Breast epithelium (tissue), 4 donors: Measurements from ENCODE around the gene BRPF3. TPM values are rescaled to one million over a fixed set of nuclear protein-coding genes. Genes with fewer than 3 reads are reported as not detected.

Experiments
- DNase-seq, 2 donors: peaks; one replicate each; pipeline ENCODE4 v3.0.0-alpha.2; 2019; ENCODE audit warnings: low spot score in 2 of 2
- H3K27ac ChIP-seq, 2 donors: fragments of 200-600 bp; sonication (generic) in 1 of 2; one replicate each; pipeline ENCODE4 v1.5.1; 2016 to 2019; ENCODE audit warnings: mild to moderate bottlenecking in 1 of 2
- H3K27me3 ChIP-seq, 2 donors: fragments of 200-600 bp; sonication (generic) in 1 of 2; one replicate each; pipeline versions ENCODE4 v1.5.1 to v1.6.0; 2017 to 2019; ENCODE audit warnings: control low read depth in 1 of 2, mild to moderate bottlenecking in 1 of 2
- H3K36me3 ChIP-seq: fragments of 200-600 bp; one replicate; pipeline ENCODE4 v1.5.1; 2019
- H3K4me1 ChIP-seq, 2 donors: fragments of 200-600 bp; sonication (generic); one replicate each; pipeline ENCODE4 v1.5.1; 2016 to 2019; ENCODE audit warnings: control low read depth in 1 of 2
- H3K4me3 ChIP-seq, 3 donors: fragments of 200-600 bp; sonication (generic); 1 replicate in 2 of 3; 2 replicates in 1 of 3; pipeline ENCODE4 v1.5.1; 2016 to 2019; ENCODE audit warnings: mild to moderate bottlenecking in 3 of 3, moderate library complexity in 2 of 3
- H3K9me3 ChIP-seq, 2 donors: fragments of 200-600 bp; sonication (generic) in 1 of 2; one replicate each; pipeline ENCODE4 v1.5.1; 2016 to 2019; ENCODE audit warnings: control low read depth in 1 of 2
- CTCF ChIP-seq, 3 donors: fragments of 450-650 bp; IDR thresholded peaks; one replicate each; pipeline ENCODE4 v1.5.1; 2016 to 2017; ENCODE audit warnings: antibody characterized with exemption in 3 of 3, mild to moderate bottlenecking in 3 of 3, moderate library complexity in 3 of 3
- POLR2A ChIP-seq: fragments of 450-650 bp; IDR thresholded peaks from one replicate; pipeline ENCODE4 v1.6.1; 2016; ENCODE audit warnings: antibody characterized with exemption, mild to moderate bottlenecking, moderate library complexity
- POLR2AphosphoS5 ChIP-seq, 3 donors: sonication (generic); formaldehyde crosslinking; IDR thresholded peaks; one replicate each; pipeline ENCODE4 v1.6.1; 2017; ENCODE audit warnings: antibody characterized with exemption in 3 of 3
- intact Hi-C: fragments of 100-400 bp; cut with DNase I; formaldehyde crosslinking; loops from one replicate; pipeline ENCODE4 v1.15.1; 2023; ENCODE audit warnings: low total_unique reads
- total RNA-seq, 3 donors: library from RNA; depleted of rRNA; stranded (reverse); fragments of >200 nt; gene quantifications; one replicate each; pipeline ENCODE4 v1.1.0, GENCODE V29; 2016

Gene BRPF3
- total RNA-seq, 3 donors from 2014 or later = 18.9 to 26.5 (median 25.8) TPM

DNA sequence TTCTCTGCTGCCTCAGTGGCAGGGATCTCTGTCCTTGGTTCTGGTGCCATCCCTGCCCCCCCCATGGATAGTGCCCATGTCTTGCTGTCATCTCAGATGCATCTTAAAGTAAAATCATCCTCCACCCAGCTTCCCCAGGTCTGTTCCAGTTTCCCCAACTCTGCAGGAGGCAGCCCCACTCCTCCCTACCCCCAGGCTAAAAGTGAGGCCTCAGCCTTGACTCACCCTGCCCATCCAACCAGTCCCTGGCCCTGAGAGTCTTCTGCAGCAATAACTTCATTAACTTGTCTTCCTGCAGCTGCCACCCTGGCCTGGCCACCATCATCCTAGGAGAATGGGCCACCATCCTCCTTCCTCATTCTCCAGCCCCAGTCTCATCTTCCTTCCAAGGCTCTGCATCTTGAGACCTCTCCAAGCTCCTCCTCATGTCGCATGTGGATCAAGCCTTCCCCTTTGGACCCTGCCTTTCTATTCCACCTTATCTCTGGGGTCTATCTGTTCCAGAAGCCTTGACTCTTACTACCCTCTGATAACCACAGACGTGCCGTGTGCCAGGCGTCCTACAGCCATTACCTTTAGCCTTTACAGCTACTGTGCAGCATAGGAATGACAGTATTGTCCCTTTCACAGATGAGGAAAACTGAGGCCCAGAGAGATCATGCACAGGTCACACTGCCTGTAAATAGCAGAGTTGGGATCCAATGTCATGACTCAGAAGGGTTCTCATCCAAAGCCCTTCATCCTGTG lies 71.4 kb downstream of the BRPF3 start:
- no peak for DNase-seq
- Histone ChIP-seq H3K27ac (no peak overlapping the region), H3K4me1 (no peaks in the 10 kb centered on the region), H3K4me3 (no peak overlapping the region), H3K27me3 (peaks cover 0 to 11% of the 10 kb centered on the region in 2 donors), H3K9me3 (peaks cover 7 to 8% of the 10 kb centered on the region in 2 donors), H3K36me3 (no peaks in the 10 kb centered on the region)
- intact Hi-C loops = no loop called here
- TF ChIP-seq POLR2AphosphoS5 (IDR thresholded peaks at IDR 0.05) (no peak), CTCF (IDR thresholded peaks at IDR 0.05) (no peak), POLR2A (no peak)

DNA sequence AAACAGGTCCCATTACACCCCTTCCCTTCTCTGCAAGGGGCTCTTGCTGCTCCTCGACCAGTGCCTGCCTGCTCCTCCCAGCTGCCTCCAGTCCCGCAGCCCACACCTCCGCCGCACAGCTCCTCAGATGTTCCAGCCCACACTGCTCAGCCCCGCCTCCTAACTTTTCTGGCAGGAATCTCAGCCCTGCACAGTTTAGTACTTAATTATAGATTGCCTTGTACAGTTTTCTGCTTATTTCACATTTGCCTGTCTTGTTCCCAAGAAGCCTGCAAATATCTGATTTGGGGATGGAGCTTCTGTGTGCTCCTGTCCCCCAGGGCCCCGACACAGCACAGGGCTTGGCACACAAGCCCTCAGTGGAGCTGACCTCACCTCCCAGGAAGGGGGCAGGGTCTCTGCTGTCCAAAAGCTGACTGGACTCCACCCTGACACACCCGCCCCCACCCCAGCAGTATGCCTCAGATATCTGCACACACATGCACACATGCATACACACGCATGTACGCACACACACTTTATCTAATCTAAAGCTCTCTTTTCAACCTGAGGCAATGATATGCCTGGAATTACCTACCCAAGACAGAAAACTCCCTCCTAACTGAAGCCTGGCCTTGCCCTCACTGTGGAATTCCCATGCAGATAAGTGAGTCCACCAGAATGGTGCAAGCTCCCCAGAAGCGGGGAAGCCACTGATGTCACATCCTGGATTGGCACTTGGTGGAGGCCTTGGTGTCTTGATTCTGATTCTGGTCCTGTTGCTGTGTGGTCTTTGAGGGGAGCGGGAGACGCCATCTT lies 72.1 kb downstream of the BRPF3 start:
- Histone ChIP-seq H3K27me3 (peaks cover 0 to 11% of the 10 kb centered on the region in 2 donors), H3K36me3 (no peaks in the 10 kb centered on the region), H3K4me1 (no peaks in the 10 kb centered on the region), H3K9me3 (peaks cover 7 to 8% of the 10 kb centered on the region in 2 donors), H3K4me3 (no peak overlapping the region), H3K27ac (no peak overlapping the region)
- no peak for DNase-seq
- intact Hi-C loops = no loop called here
- TF ChIP-seq CTCF (IDR thresholded peaks at IDR 0.05) (no peak), POLR2AphosphoS5 (IDR thresholded peaks at IDR 0.05) (no peak), POLR2A (no peak)

DNA sequence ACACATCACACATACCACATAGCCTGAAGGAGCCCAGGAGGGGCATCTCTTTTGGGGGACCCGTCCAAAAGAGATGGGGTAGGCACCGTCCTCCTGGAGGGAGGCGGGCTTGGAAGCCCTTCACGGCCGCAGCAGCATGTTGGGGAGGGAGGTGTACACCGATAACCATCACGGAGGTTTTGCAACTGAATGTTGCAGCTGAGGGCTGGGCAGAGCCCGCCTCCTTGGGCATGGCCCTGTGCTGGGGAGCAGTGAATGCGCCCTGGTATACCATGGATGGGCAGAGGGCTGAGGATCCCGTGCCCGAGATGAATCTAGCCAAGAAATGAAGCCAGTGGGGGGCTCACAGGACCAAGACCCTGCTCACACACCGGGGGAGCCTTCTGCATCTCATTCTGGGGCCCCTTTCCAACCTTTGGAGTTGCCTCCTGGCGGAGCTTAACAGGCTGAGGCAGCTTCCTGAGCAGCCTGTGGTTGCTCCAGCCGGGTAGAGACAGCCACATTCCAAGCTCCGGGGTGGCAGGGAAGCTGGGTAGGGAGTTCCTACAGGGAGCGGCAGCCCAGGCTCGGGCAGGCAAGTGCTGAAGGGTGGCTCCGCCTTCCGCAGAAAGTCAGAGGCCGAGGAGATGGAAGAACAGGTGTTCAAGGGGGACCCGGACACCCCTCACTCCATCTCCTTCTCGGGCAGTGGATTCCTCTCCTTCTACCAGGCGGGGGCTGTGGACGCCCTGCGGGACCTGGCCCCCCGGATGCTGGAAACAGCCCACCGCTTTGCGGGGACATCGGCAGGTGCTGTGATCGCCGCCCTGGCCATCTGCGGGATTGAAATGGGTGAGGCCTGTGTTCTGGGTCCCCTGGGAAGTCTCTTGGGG lies 73.5 kb downstream of the BRPF3 start, which contains the start of gene PNPLA1:
Gene PNPLA1, plus strand, starts transcription at position 227 of the 872 bp plus-strand sequence. Its CDS starts 400 bp downstream, at position 627.
- intact Hi-C loops = no loop called here
- no peaks in the 10 kb centered on the region for H3K4me1 ChIP-seq

GRCh38 chr6:36272234-36272633 lies 75.7 kb downstream of the BRPF3 start:
- Histone ChIP-seq H3K27ac (no peak overlapping the region), H3K4me3 (no peak overlapping the region), H3K9me3 (no peaks in the 10 kb centered on the region), H3K36me3 (no peaks in the 10 kb centered on the region), H3K27me3 (peaks cover 0 to 11% of the 10 kb centered on the region in 2 donors), H3K4me1 (no peaks in the 10 kb centered on the region)
- no peak for DNase-seq
- TF ChIP-seq CTCF (IDR thresholded peaks at IDR 0.05) (no peak), POLR2A (no peak), POLR2AphosphoS5 (IDR thresholded peaks at IDR 0.05) (no peak)
- intact Hi-C loops = no loop called here

More for the DNA sequence above, 73.5 kb downstream of the BRPF3 start, which contains the start of gene PNPLA1:
- Histone ChIP-seq H3K9me3 (peaks cover 7 to 8% of the 10 kb centered on the region in 2 donors), H3K4me3 (no peak within 1 kb of the TSS), H3K36me3 (no peaks in the 10 kb centered on the region), H3K27me3 (peaks cover 0 to 11% of the 10 kb centered on the region in 2 donors), H3K27ac (no peak within 1 kb of the TSS)
- no peak for DNase-seq
- TF ChIP-seq POLR2A (no peak), CTCF (IDR thresholded peaks at IDR 0.05) (no peak), POLR2AphosphoS5 (IDR thresholded peaks at IDR 0.05) (no peak)
